HG02885 (cell line): Measurements from ENCODE around the gene CDC20B.

ENCODE experiments used
- ATAC-seq: cut with Tn5 transposase; IDR thresholded peaks from one replicate; pipeline ENCODE4 v1.9.1; 2021; ENCODE audit warnings: mild to moderate bottlenecking; ENCODE audit not compliant: unreplicated experiment, poor library complexity

CDC20B gene

GRCh38 chr5:55162666-55163065 lies 10.3 kb downstream of the CDC20B start:
- ATAC-seq, result no peak

GRCh38 chr5:55160493-55161209 lies 12.3 kb downstream of the CDC20B start:
- no peak for ATAC-seq

- no peak for ATAC-seq
These were observed 13.0 kb downstream of the CDC20B start, which contains the start of gene GPX8 for GRCh38 chr5:55159763-55160492. TSS of gene GPX8 (plus strand) at chr5:55160171. CDS start at chr5:55160193, 22 bp downstream.

GRCh38 chr5:55154873-55155272 lies 18.1 kb downstream of the CDC20B start:
- ATAC-seq, result no peak

GRCh38 chr5:55151923-55152842 lies 20.8 kb downstream of the CDC20B start:
- no peak for ATAC-seq

GRCh38 chr5:55149308-55149795 lies 23.6 kb downstream of the CDC20B start:
- ATAC-seq, result no peak

- ATAC-seq, result peak; percentile 97
These were observed 26.3 kb downstream of the CDC20B start for GRCh38 chr5:55146543-55147151.

- no peak for ATAC-seq
These were observed 26.9 kb downstream of the CDC20B start for GRCh38 chr5:55146080-55146479.

GRCh38 chr5:55143624-55144023 lies 29.4 kb downstream of the CDC20B start:
- no peak for ATAC-seq

- ATAC-seq, result no peak
These were observed 30.9 kb downstream of the CDC20B start for GRCh38 chr5:55141945-55142690.

GRCh38 chr5:55140908-55141665 lies 31.9 kb downstream of the CDC20B start:
- no peak for ATAC-seq

GRCh38 chr5:55136521-55136920 lies 36.5 kb downstream of the CDC20B start:
- ATAC-seq, result no peak

GRCh38 chr5:55134053-55134722 lies 38.8 kb downstream of the CDC20B start:
- no peak for ATAC-seq

- no peak for ATAC-seq
These were observed 49.6 kb downstream of the CDC20B start for GRCh38 chr5:55123365-55123764.

- no peak for ATAC-seq
These were observed 58.9 kb downstream of the CDC20B start for GRCh38 chr5:55114061-55114460.

- no peak for ATAC-seq
These were observed 59.6 kb downstream of the CDC20B start for GRCh38 chr5:55113327-55113726.

- ATAC-seq, result no peak
These were observed 62.8 kb downstream of the CDC20B start for GRCh38 chr5:55110217-55110616.

- ATAC-seq, result no peak
These were observed 64.3 kb downstream of the CDC20B start for GRCh38 chr5:55108661-55109060.
